ENCODE results near the gene FEN1. TPM values are rescaled to one million over a fixed set of nuclear protein-coding genes. Genes with fewer than 3 reads are reported as not detected.

The FEN1 gene
- total and polyA plus RNA-seq, 2 of the 13 experiments (the other 11 are each of a cell fraction or from before 2014, with no cell fraction given) = 12.4 to 102 TPM

- TF ChIP-seq SRSF9 (IDR thresholded peaks at IDR 0.05; ENCODE audit: borderline replicate concordance, insufficient read depth, low read depth, low read length, poor library complexity, severe bottlenecking) = no peak
- no peak for TF ChIP-seq ZFYVE20 (CRISPR knock-in tag; IDR thresholded peaks at IDR 0.05; ENCODE audit: borderline replicate concordance, low read depth)
- TF ChIP-seq ZNF451 (CRISPR knock-in tag; IDR thresholded peaks at IDR 0.05) = no peak
- TF ChIP-seq RNF219 (CRISPR knock-in tag; IDR thresholded peaks at IDR 0.05) = no peak
- peak; percentile 64; the same call in 1 of the 2 replicates for TF ChIP-seq HNF1B (CRISPR knock-in tag; IDR thresholded peaks at IDR 0.05)
- TF ChIP-seq TFDP2 (CRISPR knock-in tag; IDR thresholded peaks at IDR 0.05) = peak; percentile 41; the same call in 1 of the 2 replicates
- TF ChIP-seq FLYWCH1 (CRISPR knock-in tag; IDR thresholded peaks at IDR 0.05) = no peak
- no peak for TF ChIP-seq ZNF468 (CRISPR knock-in tag; IDR thresholded peaks at IDR 0.05)
- no peak for TF ChIP-seq ZNF766 (CRISPR knock-in tag; IDR thresholded peaks at IDR 0.05; ENCODE audit: borderline replicate concordance)
- TF ChIP-seq ZNF513 (CRISPR knock-in tag; conservative IDR thresholded peaks at IDR 0.05) = no peak
- TF ChIP-seq HMGA1 (CRISPR knock-in tag; conservative IDR thresholded peaks at IDR 0.05) = no peak
- no peak for TF ChIP-seq REXO4 (CRISPR knock-in tag; IDR thresholded peaks at IDR 0.05; ENCODE audit: borderline replicate concordance)
- TF ChIP-seq ZNF792 (CRISPR knock-in tag; IDR thresholded peaks at IDR 0.05) = no peak; the same call in 1 of the 2 replicates
- no peak for TF ChIP-seq SIN3A (IDR thresholded peaks at IDR 0.05; ENCODE audit: borderline replicate concordance, low read depth, low read length)
- TF ChIP-seq ZBTB26 (CRISPR knock-in tag; IDR thresholded peaks at IDR 0.05; ENCODE audit: borderline replicate concordance) = no peak
- no peak for TF ChIP-seq WIZ (CRISPR knock-in tag; IDR thresholded peaks at IDR 0.05)
- TF ChIP-seq THAP9 (CRISPR knock-in tag; IDR thresholded peaks at IDR 0.05; ENCODE audit: borderline replicate concordance) = peak; percentile 75; the same call in 1 of the 2 replicates
Observed at GRCh38 chr11:61769169-61769920, 23.4 kb upstream of the FEN1 start (continued).
